HepG2 (cell line): ENCODE results near the gene RUSF1.

ENCODE experiments used
- ATM ChIP-seq: fragments of 450-650 bp; IDR thresholded peaks from 2 replicates; pipeline ENCODE4 v1.7.1; 2017; ENCODE audit warnings: mild to moderate bottlenecking, borderline replicate concordance
- KLF16 ChIP-seq, 2 experiments: sonication (generic) in 1 of 2; formaldehyde crosslinking in 1 of 2; IDR thresholded peaks; 2 replicates each; pipeline versions ENCODE4 v1.6.1 to v1.8.0; 2016 to 2023; ENCODE audit warnings: missing genetic modification reagents in 2 of 2, missing compliant biosample characterization in 1 of 2

DNA sequence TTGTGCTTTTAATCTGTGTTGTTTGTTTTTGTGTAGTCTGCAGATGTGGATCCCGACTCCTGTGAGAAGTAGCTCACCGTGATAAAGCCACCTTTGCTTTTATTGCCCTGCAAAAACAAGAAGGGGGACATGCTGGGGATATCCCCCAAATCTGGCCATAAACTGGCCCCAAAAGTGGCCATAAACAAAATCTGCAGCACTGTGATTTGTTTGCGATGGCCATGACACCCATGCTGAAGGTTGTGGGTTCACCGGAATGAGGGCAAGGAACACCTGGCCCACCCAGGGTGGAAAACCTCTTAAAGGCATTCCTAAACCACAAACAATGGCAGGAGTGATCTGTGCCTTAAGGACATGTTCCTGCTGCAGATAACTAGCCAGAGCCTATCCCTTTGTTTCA lies 34.6 kb upstream of the RUSF1 start:
- TF ChIP-seq ATM (no peak), KLF16 (CRISPR knock-in tag; IDR thresholded peaks at IDR 0.05) (no peak)
